Smooth muscle cell of the brain vasculature (primary cell): ENCODE data around the gene GBF1.

Experiments used
- DNase-seq: peaks from one replicate; pipeline ENCODE4 v3.0.0-alpha.2; 2012; ENCODE audit warnings: low read depth, low spot score

The GBF1 gene

GRCh38 chr10:102421757-102422512, 176.6 kb downstream of the GBF1 start:
- DNase-seq, result no peak

DNA sequence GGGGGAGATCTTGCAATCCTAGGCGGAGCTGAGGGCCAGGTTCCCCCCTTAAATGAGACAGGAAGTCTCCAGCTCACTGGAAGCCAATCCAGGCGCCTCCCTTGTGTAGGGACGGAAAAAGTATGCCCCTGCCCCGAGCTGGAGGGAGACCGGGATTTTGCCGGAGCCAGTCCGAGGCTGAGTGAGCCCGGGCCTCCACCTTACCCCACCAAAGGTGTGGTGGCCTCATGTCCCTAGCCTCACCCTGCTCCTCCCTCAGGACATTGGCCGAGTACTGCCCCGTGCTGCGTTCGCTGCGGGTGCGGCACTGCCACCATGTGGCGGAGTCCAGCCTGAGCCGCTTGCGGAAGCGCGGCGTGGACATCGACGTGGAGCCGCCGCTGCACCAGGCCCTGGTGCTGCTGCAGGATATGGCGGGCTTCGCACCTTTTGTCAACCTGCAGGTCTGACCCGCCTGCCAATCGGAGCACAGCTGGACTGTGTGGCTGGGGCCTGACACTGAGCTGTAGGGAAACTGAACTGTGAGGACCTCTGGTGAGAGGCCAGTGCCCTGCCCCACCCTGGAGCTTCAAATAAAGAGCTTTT, 177.3 kb downstream of the GBF1 start:
- DNase-seq, result no peak

DNA sequence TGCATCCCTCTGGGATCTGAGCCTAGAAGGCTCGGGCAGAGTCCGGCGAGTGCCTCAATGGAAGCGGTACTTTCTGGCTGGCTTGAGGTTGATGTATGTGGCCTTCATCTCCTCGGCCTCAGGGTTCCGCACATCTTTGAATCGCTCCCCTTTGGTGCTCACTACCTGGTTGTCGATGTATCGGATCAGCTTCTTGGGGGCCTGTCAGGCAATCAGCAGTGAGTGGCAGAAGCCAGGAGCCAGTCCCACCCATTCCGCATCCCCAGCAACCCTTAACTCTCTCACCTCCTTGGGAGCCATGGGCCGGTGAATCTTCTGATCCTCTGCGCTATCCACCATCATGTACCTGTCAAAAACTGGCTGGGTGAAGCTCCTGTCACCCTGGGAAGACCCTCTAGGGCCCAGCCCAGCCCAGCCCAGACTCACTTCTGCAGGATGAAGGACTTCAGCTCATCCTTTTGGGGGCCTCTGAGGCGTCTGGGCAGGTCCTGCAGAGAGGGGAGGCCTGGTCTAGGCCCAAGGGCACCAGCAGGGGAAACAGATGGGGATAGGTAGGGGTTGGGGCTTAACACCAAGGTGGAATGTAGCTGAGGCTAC, 178.1 kb downstream of the GBF1 start:
- no peak for DNase-seq

DNA sequence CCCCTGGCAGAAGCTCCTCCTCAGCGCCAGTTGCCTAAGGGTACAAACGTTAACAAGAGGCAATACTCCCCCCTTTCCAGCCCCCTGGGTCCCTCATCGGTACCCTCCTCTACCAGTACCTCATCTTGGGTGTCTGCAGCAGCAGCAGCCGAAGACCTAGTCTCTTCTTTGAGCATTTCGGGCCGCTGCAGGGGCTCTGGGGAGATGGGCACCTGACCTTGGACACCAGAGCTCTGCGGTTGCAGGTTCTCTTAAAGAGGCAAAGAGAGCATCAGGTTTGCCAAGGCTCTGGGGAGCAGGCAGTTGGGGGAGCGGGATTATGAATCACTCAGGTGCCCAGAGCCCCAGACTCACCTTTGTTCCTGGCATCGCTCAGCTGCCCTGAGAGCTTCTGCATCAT, 178.8 kb downstream of the GBF1 start:
- DNase-seq, result no peak

DNA sequence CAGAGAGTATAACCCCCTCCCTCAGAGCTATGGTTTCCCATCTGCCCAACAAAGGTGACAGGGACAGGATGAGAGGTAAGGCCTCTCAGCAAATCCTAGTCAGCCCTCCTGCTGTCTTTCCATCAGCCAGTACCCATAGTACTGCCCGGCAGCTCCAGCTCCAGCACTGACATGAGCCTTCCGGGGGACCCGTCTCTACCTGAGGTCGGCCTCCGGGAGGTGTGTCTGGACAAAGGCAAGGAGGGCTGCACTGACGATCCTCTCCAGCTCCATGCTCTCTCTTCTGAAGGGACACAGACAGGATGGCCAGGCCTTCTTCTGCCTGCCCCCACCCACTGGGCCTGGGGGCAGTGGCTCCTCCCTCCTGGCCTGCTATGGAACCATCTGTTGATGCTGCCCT, 179.6 kb downstream of the GBF1 start:
- DNase-seq, result no peak

DNA sequence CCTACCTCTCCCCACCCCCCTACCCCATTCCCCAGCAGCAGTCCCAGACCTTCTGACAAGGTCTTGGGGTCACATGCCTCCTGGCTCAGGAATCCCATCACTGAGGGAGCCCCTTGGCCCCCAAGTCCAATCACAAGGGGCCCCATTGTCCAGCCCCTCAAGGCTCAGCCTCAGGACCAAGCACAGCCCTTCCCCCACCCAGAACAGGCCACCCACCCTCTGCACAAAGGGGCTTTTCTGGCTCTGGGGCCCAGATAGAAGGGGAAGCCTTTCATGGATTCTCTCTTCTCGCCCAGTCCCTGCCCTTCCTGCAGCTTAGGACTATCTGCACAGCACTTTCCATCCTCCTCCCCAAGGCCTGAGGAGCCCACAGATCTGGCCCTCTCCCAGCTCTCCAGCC, 180.1 kb downstream of the GBF1 start:
- DNase-seq, result no peak

DNA sequence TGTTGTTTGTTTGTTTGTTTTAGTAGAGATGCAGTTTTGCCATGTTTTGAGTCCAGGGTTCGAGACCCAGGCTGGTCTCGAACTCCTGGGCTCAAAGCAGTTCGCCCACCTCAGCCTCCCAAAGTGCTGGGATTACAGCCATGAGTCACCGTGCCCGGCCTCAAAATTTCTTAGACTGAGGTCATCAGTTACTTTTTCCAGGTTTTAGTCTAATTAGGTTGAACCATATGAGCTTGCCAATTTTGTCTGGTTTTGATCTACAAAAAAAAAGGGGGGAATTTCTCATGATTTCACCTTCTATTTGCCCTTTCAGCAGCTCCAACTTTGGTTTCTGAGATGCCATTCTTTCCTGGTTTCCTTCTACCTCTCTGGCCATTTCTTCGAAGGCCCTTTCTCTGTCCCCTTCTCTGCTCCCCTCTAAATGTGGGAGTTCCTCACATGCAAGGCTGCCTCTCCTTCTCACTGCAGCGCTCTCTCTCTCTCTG, 181.5 kb downstream of the GBF1 start:
- no peak for DNase-seq

GRCh38 chr10:102429468-102429867, 184.1 kb downstream of the GBF1 start:
- no peak for DNase-seq

DNA sequence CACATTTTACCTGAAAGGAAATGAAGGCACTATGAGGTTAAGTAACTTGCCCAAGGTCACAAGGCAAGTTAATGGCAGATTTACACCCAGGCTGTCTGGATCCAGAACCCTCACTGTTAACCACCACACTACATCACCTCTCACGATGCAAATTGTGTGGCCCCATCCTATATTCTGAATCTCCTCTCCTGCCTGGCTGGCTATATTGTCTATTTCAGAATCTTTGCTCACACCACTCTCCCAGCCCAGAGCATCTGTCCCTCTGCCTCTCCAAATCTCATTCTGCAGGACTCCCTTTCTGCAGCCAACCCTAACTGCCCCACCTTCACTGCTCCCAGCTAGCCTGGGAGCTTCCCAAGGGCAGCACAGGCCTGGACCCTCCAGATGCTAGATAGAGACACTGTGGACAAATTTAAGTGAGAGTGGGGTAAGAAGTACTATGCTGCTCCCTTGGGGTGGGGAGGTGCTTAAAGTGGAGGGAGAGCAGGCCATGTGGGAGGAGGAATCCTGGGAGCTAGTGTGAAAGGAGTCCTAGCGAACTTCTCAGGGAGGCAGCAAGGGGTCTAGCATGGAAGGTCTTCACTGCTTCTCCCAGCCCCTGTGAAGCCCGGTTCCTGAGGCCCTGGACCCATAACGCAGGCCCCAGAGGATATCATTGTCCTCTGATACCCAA, 186.3 kb downstream of the GBF1 start:
- DNase-seq, result no peak
